BLaER1 (cell line): ENCODE results near the gene TNS3.

ENCODE experiments used
- H3K27ac ChIP-seq: shearing (Covaris generic); formaldehyde crosslinking; 2 replicates; pipeline ENCODE4 v1.8.1; 2022
- H3K27me3 ChIP-seq: shearing (Covaris generic); formaldehyde crosslinking; 2 replicates; pipeline ENCODE4 v1.8.1; 2022
- H3K36me3 ChIP-seq: shearing (Covaris generic); formaldehyde crosslinking; 2 replicates; pipeline ENCODE4 v1.8.1; 2022
- H3K4me1 ChIP-seq: shearing (Covaris generic); formaldehyde crosslinking; 2 replicates; pipeline ENCODE4 v1.8.1; 2022
- H3K4me2 ChIP-seq: shearing (Covaris generic); formaldehyde crosslinking; 2 replicates; pipeline ENCODE4 v1.8.1; 2022
- H3K4me3 ChIP-seq: shearing (Covaris generic); formaldehyde crosslinking; 2 replicates; pipeline ENCODE4 v1.8.1; 2022
- H3K9ac ChIP-seq: shearing (Covaris generic); formaldehyde crosslinking; 2 replicates; pipeline ENCODE4 v1.8.1; 2022
- H3K9me3 ChIP-seq: shearing (Covaris generic); formaldehyde crosslinking; 2 replicates; pipeline ENCODE4 v1.8.1; 2022
- H4K20me1 ChIP-seq: shearing (Covaris generic); formaldehyde crosslinking; 2 replicates; pipeline ENCODE4 v1.8.1; 2022
- Cebpa-rat ChIP-seq: shearing (Covaris generic); IDR thresholded peaks from 2 replicates; pipeline ENCODE4 v1.8.1; 2022

Gene TNS3

GRCh38 chr7:47517821-47518480, 64.0 kb downstream of the TNS3 start:
- Histone ChIP-seq H3K4me2 (peak overlapping the region; percentile 32; the same call in 1 of the 2 replicates), H3K9me3 (no peaks in the 10 kb centered on the region), H3K36me3 (peaks cover 19% of the 10 kb centered on the region), H4K20me1 (peaks cover 12% of the 10 kb centered on the region; the same call in 1 of the 2 replicates), H3K4me3 (no peak overlapping the region), H3K27me3 (no peaks in the 10 kb centered on the region), H3K9ac (no peak overlapping the region), H3K27ac (no peak overlapping the region), H3K4me1 (peaks cover 28% of the 10 kb centered on the region)
- no peak for TF ChIP-seq Cebpa-rat

GRCh38 chr7:47516985-47517600, 64.8 kb downstream of the TNS3 start:
- Histone ChIP-seq H3K36me3 (peaks cover 14% of the 10 kb centered on the region), H4K20me1 (peaks cover 12% of the 10 kb centered on the region; the same call in 1 of the 2 replicates), H3K27ac (no peak overlapping the region), H3K4me1 (peaks cover 32% of the 10 kb centered on the region), H3K9ac (no peak overlapping the region), H3K9me3 (no peaks in the 10 kb centered on the region), H3K4me2 (peak overlapping the region; percentile 32), H3K27me3 (no peaks in the 10 kb centered on the region), H3K4me3 (no peak overlapping the region)
- no peak for TF ChIP-seq Cebpa-rat

GRCh38 chr7:47516386-47516785, 65.5 kb downstream of the TNS3 start:
- Histone ChIP-seq H3K9me3 (no peaks in the 10 kb centered on the region), H3K4me2 (no peak overlapping the region), H3K9ac (no peak overlapping the region), H3K36me3 (peaks cover 11% of the 10 kb centered on the region; the same call in 1 of the 2 replicates), H4K20me1 (peaks cover 11% of the 10 kb centered on the region; the same call in 1 of the 2 replicates), H3K27me3 (no peaks in the 10 kb centered on the region), H3K4me1 (peaks cover 39% of the 10 kb centered on the region), H3K4me3 (no peak overlapping the region), H3K27ac (no peak overlapping the region)
- TF ChIP-seq Cebpa-rat, result no peak

GRCh38 chr7:47515305-47515834, 66.5 kb downstream of the TNS3 start:
- Histone ChIP-seq H3K9me3 (no peaks in the 10 kb centered on the region), H4K20me1 (peaks cover 11% of the 10 kb centered on the region; the same call in 1 of the 2 replicates), H3K4me3 (no peak overlapping the region), H3K27me3 (no peaks in the 10 kb centered on the region), H3K27ac (no peak overlapping the region), H3K4me1 (peaks cover 40% of the 10 kb centered on the region), H3K36me3 (peaks cover 10% of the 10 kb centered on the region; the same call in 1 of the 2 replicates), H3K9ac (no peak overlapping the region), H3K4me2 (no peak overlapping the region)
- TF ChIP-seq Cebpa-rat, result no peak

GRCh38 chr7:47514818-47515217, 67.1 kb downstream of the TNS3 start:
- H3K36me3 ChIP-seq, result peaks cover 9% of the 10 kb centered on the region

GRCh38 chr7:47514367-47514766, 67.5 kb downstream of the TNS3 start:
- H3K4me2 ChIP-seq, result no peak overlapping the region
- H3K4me1 ChIP-seq, result peaks cover 40% of the 10 kb centered on the region
- no peak for TF ChIP-seq Cebpa-rat
- peaks cover 11% of the 10 kb centered on the region; the same call in 1 of the 2 replicates for H4K20me1 ChIP-seq
- H3K4me3 ChIP-seq, result no peak overlapping the region
- peaks cover 4% of the 10 kb centered on the region; the same call in 1 of the 2 replicates for H3K9me3 ChIP-seq
- no peak overlapping the region for H3K9ac ChIP-seq
- no peak overlapping the region for H3K27ac ChIP-seq
- peaks cover 13% of the 10 kb centered on the region for H3K36me3 ChIP-seq
- H3K27me3 ChIP-seq, result no peaks in the 10 kb centered on the region

More at GRCh38 chr7:47514818-47515217, 67.1 kb downstream of the TNS3 start:
- H3K27ac ChIP-seq, result no peak overlapping the region
- TF ChIP-seq Cebpa-rat, result no peak
- H3K4me2 ChIP-seq, result no peak overlapping the region
- no peaks in the 10 kb centered on the region; the same call in 1 of the 2 replicates for H3K9me3 ChIP-seq
- no peaks in the 10 kb centered on the region for H3K27me3 ChIP-seq
- H3K4me3 ChIP-seq, result no peak overlapping the region
- H3K9ac ChIP-seq, result no peak overlapping the region
- peaks cover 11% of the 10 kb centered on the region; the same call in 1 of the 2 replicates for H4K20me1 ChIP-seq
- peaks cover 40% of the 10 kb centered on the region for H3K4me1 ChIP-seq

GRCh38 chr7:47513741-47514241, 68.1 kb downstream of the TNS3 start:
- H3K9me3 ChIP-seq, result peaks cover 10% of the 10 kb centered on the region
- peaks cover 19% of the 10 kb centered on the region for H3K36me3 ChIP-seq
- H3K27me3 ChIP-seq, result no peaks in the 10 kb centered on the region
- H3K27ac ChIP-seq, result no peak overlapping the region
- no peak overlapping the region for H3K4me3 ChIP-seq
- no peak overlapping the region for H3K9ac ChIP-seq
- H3K4me2 ChIP-seq, result 0 out of 2 replicates have a peak overlapping the region, but pooled peaks have one; percentile 2
- TF ChIP-seq Cebpa-rat, result no peak
- peaks cover 11% of the 10 kb centered on the region; the same call in 1 of the 2 replicates for H4K20me1 ChIP-seq
- peaks cover 43% of the 10 kb centered on the region for H3K4me1 ChIP-seq

- H3K27me3 ChIP-seq, result no peaks in the 10 kb centered on the region
- TF ChIP-seq Cebpa-rat, result no peak
- H3K9ac ChIP-seq, result no peak overlapping the region
- H3K4me2 ChIP-seq, result peak overlapping the region; percentile 52
- H3K9me3 ChIP-seq, result peaks cover 13% of the 10 kb centered on the region
- no peak overlapping the region for H3K27ac ChIP-seq
- peaks cover 40% of the 10 kb centered on the region for H3K4me1 ChIP-seq
- H4K20me1 ChIP-seq, result peaks cover 11% of the 10 kb centered on the region; the same call in 1 of the 2 replicates
- peaks cover 25% of the 10 kb centered on the region for H3K36me3 ChIP-seq
- no peak overlapping the region for H3K4me3 ChIP-seq
These were observed 69.3 kb downstream of the TNS3 start for GRCh38 chr7:47512481-47513176.

GRCh38 chr7:47511699-47512370, 70.1 kb downstream of the TNS3 start:
- no peaks in the 10 kb centered on the region for H3K27me3 ChIP-seq
- no peak overlapping the region for H3K9ac ChIP-seq
- peaks cover 11% of the 10 kb centered on the region; the same call in 1 of the 2 replicates for H4K20me1 ChIP-seq
- H3K36me3 ChIP-seq, result peaks cover 22% of the 10 kb centered on the region
- H3K27ac ChIP-seq, result no peak overlapping the region
- peaks cover 32% of the 10 kb centered on the region for H3K4me1 ChIP-seq
- peak overlapping the region; percentile 52 for H3K4me2 ChIP-seq
- TF ChIP-seq Cebpa-rat, result no peak
- H3K4me3 ChIP-seq, result no peak overlapping the region
- H3K9me3 ChIP-seq, result peaks cover 13% of the 10 kb centered on the region
